GM19238 (cell line): ENCODE data around the gene CELF1.

Experiments used
- DNase-seq: peaks from one replicate; pipeline ENCODE4 v3.0.0; 2011; ENCODE audit warnings: low spot score; ENCODE audit not compliant: insufficient read length

CELF1 gene

DNA sequence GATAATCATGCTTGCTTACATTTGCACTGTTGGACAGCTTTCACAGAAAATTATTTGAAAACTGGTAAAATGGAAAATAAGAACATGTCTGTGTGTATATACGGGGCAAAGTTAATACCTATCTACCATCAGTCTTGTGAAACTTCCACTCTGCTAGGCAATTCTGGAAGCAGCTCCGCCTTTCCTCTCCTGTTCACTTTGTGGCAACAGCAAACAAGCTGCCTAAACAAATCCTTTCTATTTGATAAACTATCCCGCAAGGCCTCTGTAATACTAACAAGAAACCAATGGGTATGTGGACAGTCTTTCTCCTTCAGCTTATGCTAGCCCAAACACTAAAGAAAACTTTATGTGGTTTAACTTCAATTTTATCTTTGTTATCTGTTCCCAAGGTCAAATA is 64.8 kb downstream of the CELF1 start:
- DNase-seq = no peak

DNA sequence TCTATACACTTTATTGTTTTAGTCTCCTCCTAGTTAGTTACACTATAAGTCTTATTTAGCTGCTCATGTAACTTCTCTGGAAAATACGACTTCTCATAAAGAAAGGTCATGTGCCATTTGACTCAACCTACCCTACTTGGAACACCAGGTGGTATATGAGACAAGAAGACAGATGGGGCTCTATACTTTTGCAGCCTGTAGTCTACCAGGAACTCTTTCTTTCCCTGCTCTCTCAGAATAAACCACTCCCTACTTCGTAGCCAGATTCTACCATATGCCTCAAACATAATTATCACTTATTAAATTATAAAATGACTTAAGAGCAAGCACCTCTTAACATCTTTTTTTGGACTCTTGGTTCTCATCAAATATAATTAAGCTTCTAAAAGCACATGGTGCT is 65.5 kb downstream of the CELF1 start:
- DNase-seq = no peak

DNA sequence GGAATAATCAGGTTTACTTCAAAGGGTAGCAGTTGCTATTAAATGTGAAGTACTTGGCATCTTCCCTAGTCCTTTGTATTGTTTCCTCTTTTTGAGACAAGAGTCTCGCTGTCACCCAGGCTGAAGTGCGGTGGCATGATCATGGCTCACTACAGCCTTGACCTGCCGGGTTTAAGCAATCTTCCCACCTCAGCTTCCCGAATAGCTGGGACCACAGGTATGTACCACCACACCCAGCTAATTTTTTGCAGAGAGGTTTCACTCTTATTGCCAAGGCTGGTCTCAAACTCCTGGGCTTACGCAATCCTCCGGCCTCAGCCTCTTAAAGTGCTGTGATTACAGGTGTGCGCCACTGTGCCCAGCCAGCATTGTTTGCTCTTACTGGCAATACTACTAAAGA is 67.8 kb downstream of the CELF1 start:
- no peak for DNase-seq

DNA sequence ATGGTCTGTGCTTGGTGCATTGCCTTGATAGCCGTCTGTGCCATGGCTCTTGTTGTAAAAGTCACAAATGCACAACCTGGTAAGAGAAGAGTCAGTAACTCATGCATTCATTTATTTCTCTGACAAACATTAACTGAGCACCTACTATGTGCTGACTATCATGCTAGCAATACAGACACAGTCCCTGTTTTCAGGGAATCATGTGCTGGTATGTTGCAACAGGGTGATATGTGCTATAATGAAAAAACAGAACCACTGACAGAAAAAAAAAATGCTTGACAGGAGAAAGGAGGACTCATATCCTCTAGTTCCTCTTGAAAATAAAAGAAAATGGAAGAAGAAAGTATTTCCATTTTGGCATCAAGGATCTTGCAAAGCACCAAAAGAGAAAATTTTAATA is 69.5 kb downstream of the CELF1 start:
- no peak for DNase-seq

DNA sequence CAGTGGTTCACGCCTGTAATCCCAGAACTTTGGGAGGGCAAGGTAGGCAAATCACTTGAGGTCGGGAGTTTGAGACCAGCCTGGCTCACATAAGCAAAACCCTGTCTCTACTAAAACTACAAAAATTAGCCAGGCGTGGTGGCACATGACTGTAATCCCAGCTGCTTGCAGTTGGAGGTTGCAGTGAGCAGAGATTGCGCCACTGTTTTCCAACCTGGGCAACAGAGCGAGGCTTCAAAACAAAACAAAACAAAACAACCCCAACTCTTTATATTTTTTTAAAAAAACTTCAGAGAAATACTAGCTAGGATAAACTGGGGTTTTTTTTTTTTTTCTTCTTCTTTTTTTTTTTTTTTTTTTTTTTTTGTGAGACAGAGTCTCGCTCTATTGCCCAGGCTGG is 72.2 kb downstream of the CELF1 start:
- DNase-seq = no peak

GRCh38 chr11:47478651-47479329 is 74.1 kb downstream of the CELF1 start:
- no peak for DNase-seq

GRCh38 chr11:47477753-47478152 is 75.2 kb downstream of the CELF1 start:
- no peak for DNase-seq

DNA sequence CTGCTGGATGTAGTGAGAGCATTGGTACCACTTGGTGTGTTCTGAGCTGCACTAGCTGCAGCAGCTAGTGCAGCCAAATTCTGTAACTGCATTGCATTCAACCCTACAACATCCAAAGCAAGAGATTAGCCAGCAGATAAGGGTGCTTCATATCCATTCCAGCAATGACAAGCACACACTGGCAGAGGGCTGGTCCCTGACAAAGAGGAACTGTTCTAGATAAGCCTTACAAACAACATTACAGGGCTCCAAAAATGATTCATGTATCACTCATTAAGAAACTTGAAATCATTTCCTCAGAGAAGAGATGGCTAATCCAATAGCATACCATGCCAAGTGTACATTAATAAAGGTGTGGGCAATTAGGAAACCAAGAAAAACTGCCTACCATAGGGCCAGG is 75.6 kb downstream of the CELF1 start:
- DNase-seq = no peak

- no peak for DNase-seq
Measured at GRCh38 chr11:47470671-47471070, 82.3 kb downstream of the CELF1 start.

DNA sequence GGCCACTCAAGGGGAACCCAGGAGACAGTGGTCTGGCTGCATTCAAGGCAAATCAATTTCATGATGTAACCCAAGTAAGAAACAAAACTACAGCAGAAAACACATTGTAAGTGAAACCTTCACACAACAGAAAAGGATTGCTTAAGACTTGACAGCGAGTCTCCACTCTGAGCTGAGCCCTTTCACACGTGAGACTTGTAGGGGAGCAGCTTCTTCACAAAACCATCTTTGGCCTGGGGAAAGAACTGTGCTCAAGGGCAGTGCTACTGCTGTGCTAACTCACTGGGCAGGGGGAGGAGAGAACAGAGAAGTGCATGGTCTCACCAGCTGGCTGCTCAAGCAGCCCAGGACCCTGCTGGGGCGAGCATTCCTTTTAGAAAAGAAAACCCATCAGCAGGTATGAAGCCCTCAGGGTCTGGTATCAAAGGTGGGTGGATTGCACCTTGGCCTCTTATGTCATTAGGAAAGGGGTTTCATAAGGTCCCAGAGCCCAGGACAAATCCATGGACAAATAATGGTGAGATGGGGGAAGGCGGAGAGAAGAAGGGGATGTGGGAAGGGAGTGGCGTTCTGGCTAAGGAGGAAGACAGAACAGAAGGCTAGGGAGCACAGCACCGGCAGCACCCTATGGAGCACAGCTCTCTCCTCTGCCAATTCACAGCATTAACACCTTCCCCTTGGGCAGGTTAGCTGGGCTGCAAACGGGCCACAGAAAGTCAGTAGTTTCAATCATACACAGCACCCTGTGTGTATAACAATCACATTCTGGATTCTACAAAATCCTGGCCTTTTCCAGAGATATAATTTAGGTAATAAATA is 83.4 kb downstream of the CELF1 start:
- DNase-seq = no peak

GRCh38 chr11:47468598-47469214 is 84.2 kb downstream of the CELF1 start:
- no peak for DNase-seq

DNA sequence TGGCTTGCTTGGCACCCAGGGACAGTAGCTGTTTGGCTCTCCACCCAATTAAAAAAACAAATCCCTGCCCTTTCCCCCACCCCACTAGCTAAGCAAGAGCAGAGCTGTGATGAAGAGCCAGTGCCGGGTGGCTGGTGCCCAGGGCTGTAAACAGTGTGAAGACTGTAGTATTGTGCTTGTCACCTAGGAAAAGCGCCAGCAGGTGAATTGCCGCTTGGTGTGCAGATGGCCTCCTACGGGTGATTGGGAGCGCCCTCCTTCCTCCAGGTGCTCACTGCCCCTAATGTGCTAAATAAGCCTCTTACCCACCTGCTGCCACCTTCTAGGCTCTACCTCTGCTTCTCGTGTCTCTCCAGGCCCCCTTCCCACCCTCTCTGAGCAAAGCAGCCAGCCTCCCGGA is 85.6 kb downstream of the CELF1 start:
- no peak for DNase-seq

- DNase-seq = no peak
Measured at GRCh38 chr11:47466701-47467250, 86.2 kb downstream of the CELF1 start.

DNA sequence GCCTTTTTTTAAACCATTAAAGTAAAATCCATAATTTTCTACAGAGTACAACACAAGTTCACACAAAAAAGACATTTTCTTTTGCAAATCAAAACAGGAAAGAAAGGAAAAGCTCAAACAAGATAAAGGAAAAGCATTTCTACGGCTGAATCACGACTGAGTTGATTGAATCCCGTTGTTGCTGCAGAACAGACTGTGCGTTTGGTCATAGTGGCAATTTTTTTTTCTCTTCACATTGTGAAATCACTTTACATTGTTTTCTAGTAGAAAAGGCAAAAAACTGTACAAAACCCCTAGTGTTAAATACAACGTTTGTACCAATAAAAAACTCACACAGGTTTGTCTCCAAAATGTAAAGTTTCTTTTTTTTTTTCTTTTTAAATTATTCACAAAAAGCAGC is 86.7 kb downstream of the CELF1 start:
- no peak for DNase-seq

GRCh38 chr11:47464483-47464882 is 88.4 kb downstream of the CELF1 start:
- no peak for DNase-seq

DNA sequence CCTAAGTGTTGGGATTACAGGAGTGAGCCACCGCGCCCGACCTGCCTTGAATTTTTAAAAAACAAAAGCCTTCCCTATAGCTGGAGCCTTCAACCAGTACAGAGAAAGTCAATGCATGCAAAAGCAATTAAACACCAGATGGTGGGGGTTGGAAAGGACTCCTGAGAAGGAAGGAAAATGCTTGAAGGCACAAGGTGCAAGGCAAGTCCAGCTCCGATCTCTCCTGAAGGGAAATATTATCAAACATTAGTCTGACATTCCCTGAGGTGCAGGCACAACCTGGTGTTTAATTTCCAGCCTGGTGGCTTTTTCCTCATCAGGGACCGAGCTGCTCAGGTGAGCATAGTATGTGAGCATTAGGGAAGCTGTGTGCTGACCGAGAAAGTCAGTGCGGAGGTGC is 91.1 kb downstream of the CELF1 start:
- no peak for DNase-seq

GRCh38 chr11:47460571-47461235 is 92.2 kb downstream of the CELF1 start:
- no peak for DNase-seq

DNA sequence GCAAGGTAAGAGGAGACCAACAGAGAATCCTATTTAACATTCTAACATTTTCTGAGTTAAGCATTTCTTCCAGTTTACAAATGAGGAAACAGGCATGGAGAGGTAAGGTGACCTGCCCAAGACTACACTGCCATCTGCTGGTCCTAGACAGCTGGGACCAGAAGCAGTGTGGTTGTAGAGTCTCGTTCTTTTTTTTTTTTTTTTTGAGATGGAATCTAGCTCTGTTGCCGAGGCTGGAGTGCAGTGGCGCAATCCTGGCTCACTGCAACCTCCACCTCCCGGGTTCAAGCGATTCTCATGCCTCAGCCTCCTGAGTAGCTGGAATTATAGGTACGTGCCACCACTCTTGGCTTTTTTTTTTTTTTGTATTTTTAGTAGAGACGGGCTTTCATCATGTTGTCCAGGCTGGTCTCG is 98.7 kb downstream of the CELF1 start:
- peak; percentile 59 for DNase-seq

GRCh38 chr11:47453365-47453764 is 99.6 kb downstream of the CELF1 start:
- no peak for DNase-seq

GRCh38 chr11:47451990-47452389 is 100.9 kb downstream of the CELF1 start:
- DNase-seq = no peak

GRCh38 chr11:47451436-47451835 is 101.5 kb downstream of the CELF1 start:
- DNase-seq = no peak

- DNase-seq = no peak
Measured at GRCh38 chr11:47449541-47449940, 103.4 kb downstream of the CELF1 start.
